SK-N-DZ (cell line): ENCODE results near the gene COX18. TPM values are rescaled to one million over a fixed set of nuclear protein-coding genes. Genes with fewer than 3 reads are reported as not detected.

Source experiments
- DNase-seq: peaks from one replicate; pipeline ENCODE4 v3.0.0-alpha.2; 2015; ENCODE audit warnings: low spot score
- polyA plus RNA-seq, 2 experiments: library from polyadenylated mRNA; depleted of rRNA; stranded (reverse); fragments of >200 nt; gene quantifications; 2 replicates each; pipeline ENCODE4 v1.2.3, GENCODE V29; 2014

Gene COX18
- polyA plus RNA-seq (2014; cell fraction: cytosol; rRNA removed), result 17.7 and 18.3 TPM in 2 replicates
- polyA plus RNA-seq (2014; cell fraction: nucleus; rRNA removed), result 14.5 and 18.5 TPM in 2 replicates

GRCh38 chr4:73069338-73070073 is at the start of gene COX18:
Gene COX18, minus strand, starts transcription at chr4:73069716. Its CDS starts 67 bp downstream, at chr4:73069649.
- DNase-seq, result peak; percentile 97

GRCh38 chr4:73109493-73109892 is 40.0 kb upstream of the COX18 start:
- no peak for DNase-seq

DNA sequence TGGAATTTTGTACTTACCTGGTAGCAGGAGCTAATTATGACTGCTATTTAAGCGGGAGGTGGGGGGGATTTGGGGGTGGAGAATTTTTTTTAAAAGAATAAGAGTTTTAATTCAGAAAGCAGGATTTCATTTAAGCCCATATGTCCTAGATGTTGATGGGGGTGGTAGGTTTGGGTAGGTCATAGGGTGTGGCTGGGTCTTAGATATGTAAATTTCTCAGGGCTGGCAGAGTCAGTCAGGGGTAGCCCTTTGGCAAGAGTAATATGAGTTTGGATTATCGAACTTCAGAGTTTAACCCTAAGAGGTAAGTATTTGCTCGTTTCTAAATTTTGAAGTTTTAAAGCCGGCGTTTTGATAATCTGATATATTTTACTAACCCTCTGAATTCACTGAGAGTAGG is 35.2 kb upstream of the COX18 start:
- DNase-seq, result no peak

- DNase-seq, result no peak
Observed at GRCh38 chr4:73103799-73104503, 34.4 kb upstream of the COX18 start.

DNA sequence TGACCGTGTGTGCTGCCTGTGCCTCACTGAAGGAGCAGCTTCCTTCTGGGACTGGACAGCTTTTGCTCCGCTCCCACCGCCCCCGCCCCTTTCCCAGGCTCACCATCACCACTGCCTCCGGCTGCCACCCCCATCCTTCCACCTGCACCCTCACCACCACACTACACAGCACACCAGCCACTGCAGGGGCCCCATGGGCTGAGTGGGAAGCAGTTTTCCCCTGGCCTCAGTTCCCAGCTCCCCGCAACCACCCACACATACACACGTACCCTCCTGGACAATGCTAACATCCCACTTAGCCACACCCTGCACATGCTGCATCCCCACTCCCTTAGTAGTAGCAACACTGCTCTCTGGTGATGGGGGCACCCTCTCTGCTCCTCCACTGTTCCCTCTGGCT is 29.6 kb upstream of the COX18 start:
- DNase-seq, result no peak

GRCh38 chr4:73098713-73099112 is 29.2 kb upstream of the COX18 start:
- no peak for DNase-seq

DNA sequence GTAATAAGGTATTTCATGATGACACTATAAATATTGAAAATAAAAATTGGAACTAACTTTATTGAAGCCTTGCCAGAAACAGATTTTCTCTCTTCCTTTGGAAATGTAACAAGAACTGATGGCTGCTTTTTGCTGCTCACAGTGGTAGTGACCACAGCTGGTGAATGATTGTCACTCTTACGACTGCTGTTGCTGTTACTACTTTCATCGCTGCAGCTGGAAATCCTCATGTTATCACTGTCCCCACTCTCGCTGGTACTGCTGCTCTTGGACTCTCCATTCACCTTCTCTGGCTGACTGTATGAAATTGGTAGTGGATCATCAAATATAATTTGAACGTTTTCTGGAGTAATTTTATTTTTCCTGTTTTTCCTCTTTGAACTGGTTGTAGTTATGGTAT is 28.5 kb upstream of the COX18 start:
- DNase-seq, result no peak

DNA sequence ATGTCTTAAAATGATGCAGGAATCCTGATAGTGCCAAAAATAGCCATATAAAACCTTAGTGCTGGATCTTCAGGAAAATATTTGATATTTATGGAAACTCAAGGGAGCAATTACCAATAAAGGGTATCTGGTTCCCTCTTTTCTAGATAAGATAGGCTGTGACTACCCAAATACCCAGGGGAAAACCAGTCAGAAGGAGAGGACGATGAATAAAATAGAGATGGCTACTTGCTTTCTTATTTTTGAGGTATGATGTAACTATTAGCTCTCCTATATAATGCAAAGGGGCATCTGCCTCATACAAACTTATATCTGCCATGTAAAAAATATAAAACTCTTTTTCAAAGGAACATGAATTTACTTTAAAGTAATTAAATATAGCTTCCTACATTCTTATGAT is 23.4 kb upstream of the COX18 start:
- DNase-seq, result no peak

DNA sequence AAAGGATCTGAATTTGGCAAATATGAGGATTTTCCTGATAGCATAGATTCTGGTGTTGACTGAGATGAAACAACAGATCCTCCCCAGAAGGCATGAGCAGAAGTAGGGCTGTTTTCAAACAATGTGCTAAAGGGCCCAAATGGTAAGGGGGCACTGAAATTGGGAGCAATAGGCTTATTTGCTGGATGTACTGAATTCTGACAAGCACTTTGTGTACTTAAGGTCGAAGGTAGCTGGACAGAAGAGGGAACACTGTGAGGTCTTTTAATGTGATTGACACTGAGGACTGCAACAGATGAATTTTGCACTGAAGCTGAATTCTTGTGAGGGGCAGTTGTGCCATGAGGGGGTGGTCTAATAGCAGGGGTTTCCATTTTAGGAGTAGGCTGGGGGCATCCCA is 21.2 kb upstream of the COX18 start:
- no peak for DNase-seq

DNA sequence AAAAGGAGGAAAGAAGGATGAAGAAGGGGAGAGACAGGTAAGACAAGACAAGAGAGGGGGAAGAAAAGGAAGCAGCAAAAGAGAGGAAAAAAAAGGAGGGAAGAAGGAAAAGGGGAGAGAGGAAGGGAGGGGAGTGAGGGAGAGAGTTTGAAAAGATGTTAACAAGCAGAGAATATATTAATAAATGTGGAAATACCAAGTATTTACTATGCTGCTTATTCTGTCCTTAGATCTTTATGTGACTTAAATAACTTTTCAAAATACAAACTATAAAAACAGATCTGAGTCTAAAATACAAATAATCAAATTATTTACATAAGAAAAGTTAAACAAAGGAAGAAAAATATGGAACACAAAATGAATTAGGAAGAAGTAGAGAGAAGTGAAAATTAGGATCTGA is 18.4 kb upstream of the COX18 start:
- no peak for DNase-seq

DNA sequence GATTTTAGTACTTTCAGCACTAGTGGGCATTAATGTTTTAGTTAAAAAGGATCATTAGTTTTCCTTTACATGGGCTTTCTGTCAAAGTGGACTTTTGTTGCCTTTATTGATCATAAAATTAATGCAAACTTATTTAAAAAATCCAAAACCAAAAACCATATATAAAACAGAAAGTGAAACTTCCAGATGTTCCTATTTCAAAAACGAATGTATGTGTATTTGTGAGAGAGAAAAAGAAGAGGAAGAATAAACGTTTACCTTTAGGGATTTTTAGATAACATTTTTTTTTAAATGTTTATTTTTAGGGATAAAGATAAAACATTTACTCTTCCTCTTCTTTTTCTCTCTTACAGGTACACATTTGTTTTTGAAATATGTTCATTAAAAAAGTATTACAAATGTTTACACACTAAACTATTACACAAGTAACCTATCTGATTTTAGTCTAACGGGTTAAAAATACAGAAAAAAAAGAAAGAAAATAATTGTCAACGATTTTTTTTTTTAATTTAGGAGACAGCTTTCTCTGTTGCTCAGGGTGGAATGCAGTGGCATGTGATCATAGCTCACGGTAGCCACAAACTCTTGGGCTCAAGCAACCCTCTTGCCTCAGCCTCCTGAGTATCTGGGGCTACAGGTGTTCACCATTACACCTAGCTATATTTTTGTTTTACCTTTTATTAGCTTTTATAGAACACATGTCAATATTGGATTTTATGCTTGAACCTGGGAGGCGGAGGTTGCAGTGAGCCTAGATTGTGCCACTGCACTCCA is 16.8 kb upstream of the COX18 start:
- DNase-seq, result no peak

DNA sequence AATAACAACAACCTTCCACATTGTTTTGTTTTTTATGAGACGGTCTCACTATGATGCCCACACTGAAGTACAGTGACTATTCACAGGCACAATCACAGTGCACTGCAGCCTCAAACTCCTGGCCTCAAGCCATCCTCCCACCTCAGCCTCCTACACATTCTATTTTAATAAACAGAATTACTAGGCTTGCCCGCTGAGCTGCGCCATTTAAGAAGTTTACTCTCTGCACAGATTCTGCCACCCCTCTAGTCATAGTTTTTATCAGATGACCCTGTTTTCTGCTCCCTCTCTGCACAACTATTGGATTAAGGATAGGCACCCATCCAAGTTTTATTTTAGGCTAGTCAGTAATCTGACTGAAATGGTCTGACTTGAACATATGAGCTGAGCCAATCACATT is 11.3 kb upstream of the COX18 start:
- DNase-seq, result no peak

DNA sequence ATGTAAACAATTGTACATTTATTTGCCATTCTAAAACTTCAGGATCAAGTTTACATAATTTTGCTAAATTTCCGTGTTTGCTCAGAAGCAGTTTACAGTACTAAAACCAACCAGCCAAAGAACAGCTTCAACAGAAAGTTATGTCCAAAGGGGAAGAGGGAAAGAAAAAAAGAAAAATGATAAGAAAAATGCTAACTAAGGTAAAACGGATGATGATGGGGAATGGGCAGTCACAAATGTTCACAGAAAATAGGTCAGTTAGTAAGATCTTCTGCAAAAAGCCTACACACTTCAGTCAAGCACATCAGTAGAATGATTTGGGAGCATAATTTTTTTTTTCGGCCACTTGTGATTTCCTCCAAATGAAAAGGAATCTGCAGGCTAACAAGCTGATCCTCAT is 6.3 kb upstream of the COX18 start:
- no peak for DNase-seq

DNA sequence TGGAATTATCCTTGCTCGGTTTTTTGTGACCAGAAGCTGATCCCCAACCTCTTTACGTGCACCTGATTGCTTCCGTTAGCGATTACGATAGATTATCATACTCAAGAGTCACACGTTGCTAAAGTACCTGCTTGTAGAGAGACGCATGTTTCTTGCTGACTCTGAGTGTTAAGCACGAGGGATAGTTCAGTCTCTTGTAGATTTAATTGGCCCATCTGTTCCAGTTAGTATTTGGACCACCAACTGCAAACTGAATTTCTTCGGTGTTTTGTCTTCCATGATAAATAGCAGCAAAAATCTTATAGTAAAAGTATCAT is 516 bp upstream of the COX18 start:
- no peak for DNase-seq

DNA sequence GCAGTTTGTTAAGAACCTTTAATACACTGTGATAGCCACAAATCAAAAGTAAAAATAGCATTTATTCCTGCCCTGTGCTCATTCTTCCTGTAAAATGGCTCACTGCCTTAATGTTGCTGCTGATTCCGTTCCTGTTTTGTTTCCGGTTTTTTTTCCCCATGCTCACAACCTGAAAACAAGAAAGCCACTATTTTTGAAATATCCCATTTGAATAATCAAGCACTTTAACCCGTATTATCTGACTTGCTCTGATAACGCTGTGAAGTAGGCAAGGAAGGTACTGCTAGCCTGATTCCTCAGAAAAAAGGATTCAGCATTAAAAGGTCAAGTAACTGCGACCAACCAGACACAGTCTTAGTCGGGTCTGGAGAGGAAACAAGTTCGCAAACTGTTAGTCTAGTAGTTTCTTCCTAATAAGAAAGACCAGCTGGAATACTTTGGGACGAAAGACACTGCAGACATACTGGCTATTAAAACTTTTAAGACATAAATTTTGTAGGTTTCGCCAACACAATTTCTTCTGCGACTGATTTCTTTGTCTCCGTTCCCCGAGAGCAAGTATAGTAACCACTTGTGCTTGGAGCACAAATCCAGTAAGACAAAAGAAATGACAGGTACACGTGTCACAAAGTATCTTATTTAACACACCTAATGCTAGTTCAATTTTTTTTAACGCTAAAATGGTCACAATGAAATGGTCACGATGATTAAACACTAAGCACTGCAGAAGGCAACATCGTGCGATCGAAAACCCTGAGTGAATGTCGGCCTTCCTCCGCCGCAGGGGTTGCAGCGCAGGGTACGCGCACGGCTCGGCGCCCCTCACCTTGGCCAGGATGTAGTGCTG is 802 bp downstream of the COX18 start:
- peak; percentile 44 for DNase-seq

- DNase-seq, result peak; percentile 7
Observed at GRCh38 chr4:73067971-73068394, 1.5 kb downstream of the COX18 start.

- DNase-seq, result no peak
Observed at GRCh38 chr4:73066928-73067327, 2.6 kb downstream of the COX18 start.

- no peak for DNase-seq
Observed at GRCh38 chr4:73066445-73066844, 3.1 kb downstream of the COX18 start.

DNA sequence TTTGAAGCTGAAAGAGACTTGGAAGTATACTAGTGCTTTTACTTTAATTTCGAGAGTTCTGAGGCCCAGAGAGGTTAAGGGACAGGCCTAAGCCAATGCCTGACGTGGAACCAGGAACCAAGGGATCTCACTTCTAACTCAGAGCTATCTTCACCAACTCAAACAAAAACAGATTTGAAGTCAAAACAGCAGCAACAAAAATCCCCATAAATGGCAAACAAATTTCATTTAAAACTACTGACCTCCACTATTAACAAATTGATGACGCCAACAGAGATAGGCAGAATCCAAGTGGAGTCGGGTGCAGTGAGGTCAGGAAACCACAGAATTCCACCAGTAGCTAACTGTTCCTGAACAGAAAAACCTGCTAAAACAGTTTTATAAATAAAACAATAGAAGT is 5.0 kb downstream of the COX18 start:
- no peak for DNase-seq

DNA sequence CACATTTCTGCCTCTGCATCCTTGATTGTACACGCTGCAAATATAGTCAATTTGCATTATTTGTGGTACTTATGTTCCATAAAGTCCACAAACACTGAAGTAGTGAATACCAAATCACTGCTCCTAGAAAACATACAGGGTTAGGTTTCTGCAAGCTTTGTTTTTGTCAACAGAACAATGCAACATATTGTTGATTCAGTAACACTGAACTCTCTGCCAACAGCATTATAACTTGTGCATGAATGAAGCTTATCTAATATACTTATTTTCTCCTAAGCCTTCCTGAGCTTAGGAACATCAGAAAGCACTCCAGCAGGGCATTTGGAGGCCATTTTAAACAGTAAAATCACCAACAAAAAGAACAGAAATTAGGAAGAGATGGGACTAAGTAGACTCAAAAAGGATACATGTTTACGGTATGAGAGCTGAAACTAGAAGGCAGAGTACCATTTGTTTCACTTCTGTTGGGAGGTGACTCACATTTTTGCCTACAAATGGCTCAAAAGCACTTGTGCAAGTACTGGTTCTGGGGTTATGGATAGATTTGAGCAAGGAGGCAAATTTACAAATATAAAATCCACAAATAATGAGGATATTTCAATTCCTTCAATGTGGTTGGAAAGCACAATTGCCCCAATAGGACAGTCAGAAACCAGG is 14.1 kb downstream of the COX18 start:
- DNase-seq, result no peak

GRCh38 chr4:73053974-73054480 is 15.5 kb downstream of the COX18 start:
- DNase-seq, result no peak
